CD4-positive, alpha-beta T cell treated with Interferon gamma for 1 hour (primary cell): ENCODE data around the gene ALKBH5.

Experiments
- DNase-seq: peaks from one replicate; pipeline ENCODE4 v3.0.0-alpha.2; 2020

ALKBH5 gene

GRCh38 chr17:18248300-18248731 lies 64.7 kb downstream of the ALKBH5 start:
- DNase-seq = peak; percentile 69

DNA sequence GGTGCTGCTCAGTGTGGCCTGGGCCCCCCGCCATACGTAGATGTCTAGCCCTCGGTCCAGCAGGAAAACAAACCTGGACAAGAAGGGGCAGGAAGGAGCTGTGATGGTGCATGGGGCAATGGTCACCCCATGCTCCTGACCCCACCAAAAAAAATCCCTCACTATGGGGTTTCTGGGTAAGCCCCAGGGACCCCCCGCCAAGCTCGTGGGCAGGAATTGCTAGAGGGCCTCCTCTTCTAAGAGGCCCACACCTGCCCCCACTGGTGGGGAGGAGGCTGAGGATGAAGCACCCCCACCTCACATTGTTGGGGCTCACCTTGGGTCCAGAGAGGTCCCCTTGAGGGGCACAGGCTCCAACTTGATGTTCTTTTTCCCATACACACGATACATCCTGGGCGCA lies 65.2 kb downstream of the ALKBH5 start:
- no peak for DNase-seq

GRCh38 chr17:18250259-18250658 lies 66.6 kb downstream of the ALKBH5 start:
- no peak for DNase-seq

DNA sequence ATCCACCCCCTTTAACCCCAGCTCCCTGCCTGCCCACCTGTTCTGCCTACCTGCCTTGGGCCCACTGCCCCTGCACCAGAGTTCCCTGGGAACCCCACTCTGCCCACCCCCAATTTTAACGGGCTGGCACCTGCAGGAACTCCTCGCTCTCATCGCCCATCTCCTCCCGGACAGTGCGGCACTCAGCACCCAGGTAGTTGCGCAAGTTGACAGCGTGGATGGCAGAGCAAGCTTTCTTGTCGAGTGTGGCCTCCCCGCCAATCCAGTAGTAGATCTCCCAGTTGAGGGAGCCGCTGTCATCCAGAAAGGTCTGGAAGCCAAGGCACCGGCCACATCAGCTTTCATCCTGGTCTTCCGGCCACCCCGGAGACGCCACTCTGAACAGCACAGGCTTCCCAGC lies 67.1 kb downstream of the ALKBH5 start:
- DNase-seq = no peak

DNA sequence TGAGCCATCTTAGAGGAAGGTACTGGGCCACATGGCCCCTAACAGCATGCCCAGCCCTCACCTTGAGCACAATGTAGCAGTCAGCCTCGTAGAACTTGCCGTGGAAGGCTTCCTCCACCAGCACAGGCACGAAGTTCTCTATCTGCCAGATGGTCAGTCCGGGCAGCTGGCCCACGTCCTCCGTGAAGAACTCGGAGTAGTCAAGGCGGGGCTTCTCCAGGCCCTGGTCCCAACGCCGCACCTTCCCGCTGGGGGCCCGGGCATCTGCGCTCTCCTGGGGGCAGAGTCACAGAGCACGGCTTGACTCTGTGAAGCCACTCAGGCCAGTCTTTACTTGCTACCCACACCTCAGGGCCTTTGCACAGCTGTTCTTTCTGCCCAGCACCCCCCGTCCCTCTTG lies 67.6 kb downstream of the ALKBH5 start:
- no peak for DNase-seq

GRCh38 chr17:18252160-18252559 lies 68.5 kb downstream of the ALKBH5 start:
- DNase-seq = no peak

GRCh38 chr17:18253187-18253884 lies 69.7 kb downstream of the ALKBH5 start:
- no peak for DNase-seq

DNA sequence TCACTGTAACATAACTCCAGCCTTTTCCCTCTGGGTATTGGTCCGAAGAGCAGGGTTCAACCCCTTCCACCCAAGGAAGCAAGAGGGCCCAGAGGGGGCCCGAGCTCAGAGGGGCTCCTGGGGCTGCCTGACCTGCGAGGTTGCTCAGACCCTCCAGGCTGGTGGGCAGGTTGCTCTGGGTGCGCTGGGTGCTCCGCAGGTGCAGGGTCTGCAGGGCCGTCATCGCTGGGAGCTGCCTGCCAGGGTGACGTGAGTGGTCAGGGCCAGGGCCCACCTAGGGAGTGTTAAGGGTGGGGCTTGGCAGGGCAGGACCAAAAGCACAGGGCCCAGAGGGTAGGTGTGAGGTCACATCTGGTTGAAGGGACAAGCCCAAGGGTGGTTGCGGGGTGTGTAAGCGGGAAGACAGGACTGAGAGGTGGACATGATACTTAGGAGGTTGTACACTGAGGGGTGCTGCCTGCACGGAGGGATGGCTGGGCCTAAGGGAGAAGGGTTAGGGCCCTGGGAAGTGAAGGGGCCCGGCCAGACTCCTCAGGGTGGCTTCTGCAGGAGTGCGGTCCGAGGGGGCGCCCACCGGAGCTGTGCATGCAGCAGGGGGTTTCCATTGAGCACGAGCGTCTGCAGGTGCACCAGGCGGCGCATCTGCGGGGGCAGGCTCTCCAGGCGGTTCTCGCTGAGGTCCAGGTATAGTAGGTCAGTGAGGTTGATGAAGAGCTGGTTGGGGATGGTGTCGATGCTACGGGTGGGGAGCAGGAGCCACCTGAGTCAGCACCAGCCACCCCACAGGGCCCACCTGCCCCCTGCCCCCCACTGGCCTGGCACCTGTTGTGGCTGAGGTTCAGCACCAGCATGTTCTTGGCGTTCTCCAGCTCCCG lies 70.6 kb downstream of the ALKBH5 start:
- DNase-seq = no peak

- no peak for DNase-seq
Observed at GRCh38 chr17:18254888-18255649, 71.4 kb downstream of the ALKBH5 start.

DNA sequence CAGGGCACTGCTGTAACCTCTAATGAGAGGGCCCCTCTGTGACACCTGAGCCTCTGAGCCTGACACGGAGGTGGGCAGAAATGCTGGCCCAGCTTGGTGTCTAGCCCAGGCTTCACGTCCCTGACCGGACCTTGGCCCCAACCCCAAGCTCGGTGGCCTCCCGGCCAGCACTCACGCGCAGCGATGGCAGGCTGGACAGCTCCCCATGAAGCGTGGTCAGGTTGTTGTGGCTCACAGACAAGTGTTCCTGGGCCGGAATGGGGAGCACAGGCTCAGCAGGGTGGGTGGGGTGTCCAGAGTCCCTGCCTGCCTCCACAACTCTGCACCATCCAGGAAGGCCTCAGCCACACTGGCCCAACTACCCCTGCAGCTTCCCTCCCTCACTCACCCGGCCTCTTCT lies 72.7 kb downstream of the ALKBH5 start:
- DNase-seq = no peak

DNA sequence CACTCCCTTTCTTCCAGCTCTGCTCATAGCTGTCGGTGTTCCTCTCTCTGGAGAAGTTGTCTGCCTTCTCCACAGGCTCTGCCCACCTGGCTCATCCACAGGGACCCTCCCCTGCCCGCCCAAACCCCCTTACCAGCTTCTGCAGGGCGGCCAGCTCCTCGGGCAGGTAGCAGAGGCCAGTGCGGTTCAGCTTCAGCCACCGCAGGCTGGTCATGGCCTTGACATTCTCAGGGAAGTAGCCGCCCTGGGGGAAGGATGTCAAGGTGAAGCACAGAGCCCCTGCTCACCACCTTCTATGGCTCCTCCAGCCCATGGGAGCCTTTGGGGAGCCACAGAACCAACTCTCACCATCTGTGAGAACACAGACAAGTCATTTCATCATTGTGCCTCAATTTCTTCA lies 73.1 kb downstream of the ALKBH5 start:
- no peak for DNase-seq

DNA sequence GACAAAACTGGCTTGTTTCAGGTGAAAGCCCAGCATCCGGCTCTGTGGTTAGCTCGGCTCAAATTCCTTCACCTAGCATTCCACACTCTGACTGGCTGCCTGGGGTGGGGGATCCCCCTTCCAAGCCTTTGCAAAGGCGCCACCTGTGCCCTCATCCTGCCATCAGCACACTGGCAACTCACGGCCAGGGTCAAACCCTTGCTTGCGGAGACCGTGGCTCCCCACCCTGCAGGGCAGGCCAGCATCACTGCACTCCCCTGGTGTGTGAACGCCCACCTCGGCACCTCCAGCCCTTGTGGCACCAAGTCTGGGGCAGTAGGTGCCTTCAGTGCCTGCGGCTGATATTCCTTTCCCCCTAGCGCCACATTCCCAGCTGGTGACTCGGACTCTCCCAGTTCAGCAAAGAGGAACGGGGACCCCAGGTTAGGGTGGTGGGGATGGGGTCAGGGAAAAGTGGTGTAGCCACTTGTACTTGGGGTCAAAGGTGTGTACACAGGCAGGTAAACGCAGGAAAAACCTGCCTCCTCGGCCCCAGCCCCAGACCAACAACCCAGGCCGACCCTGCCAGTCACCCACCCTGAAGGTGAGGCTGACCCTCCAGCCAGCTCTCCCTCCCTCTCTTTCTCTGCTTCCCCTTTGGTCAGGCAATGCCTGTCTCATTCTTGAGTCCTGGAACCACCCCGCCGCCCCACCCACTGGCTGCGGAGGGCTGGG lies 73.8 kb downstream of the ALKBH5 start:
- peak; percentile 24 for DNase-seq

DNA sequence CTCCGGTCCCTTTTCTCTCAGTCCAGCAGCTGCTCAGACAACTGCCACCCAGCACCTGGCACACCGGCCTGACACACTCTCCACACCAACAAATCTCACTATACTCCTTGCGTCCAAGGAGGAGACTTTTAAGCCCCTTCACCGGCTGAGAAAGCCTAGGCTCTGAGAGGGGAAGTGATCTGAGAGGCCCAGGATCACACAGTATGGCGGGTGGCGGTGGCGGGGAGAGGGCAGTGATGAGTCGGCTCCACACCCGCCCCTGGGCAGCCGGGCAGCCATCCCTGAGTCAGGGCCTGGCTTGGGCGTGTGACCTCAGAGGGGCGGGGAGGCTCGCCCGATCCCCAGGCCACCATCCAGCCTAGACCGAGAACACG lies 74.3 kb downstream of the ALKBH5 start:
- DNase-seq = peak; percentile 61

GRCh38 chr17:18258356-18259038 lies 74.9 kb downstream of the ALKBH5 start, which contains the start of gene FLII:
Gene FLII, minus strand, starts transcription at chr17:18258738. Its CDS starts 48 bp downstream, at chr17:18258690.
- peak; percentile 21 for DNase-seq
